HepG2 (cell line): ENCODE results near the gene CNNM4. TPM values are rescaled to one million over a fixed set of nuclear protein-coding genes. Genes with fewer than 3 reads are reported as not detected.

Experiments
- AKAP8 ChIP-seq: sonication (generic); formaldehyde crosslinking; IDR thresholded peaks from 2 replicates; pipeline ENCODE4 v1.5.1; 2020; ENCODE audit warnings: mild to moderate bottlenecking, missing genetic modification reagents
- FOXK2 ChIP-seq: fragments of 450-650 bp; IDR thresholded peaks from 2 replicates; pipeline ENCODE4 v1.6.1; 2016
- KMT2A ChIP-seq: sonication (generic); formaldehyde crosslinking; IDR thresholded peaks from 2 replicates; pipeline ENCODE4 v1.4.0; 2020; ENCODE audit warnings: missing genetic modification reagents
- RARG ChIP-seq: sonication (generic); formaldehyde crosslinking; IDR thresholded peaks from 2 replicates; pipeline ENCODE4 v1.4.0; 2020; ENCODE audit warnings: low read depth, mild to moderate bottlenecking, missing genetic modification reagents
- RORA ChIP-seq: sonication (generic); formaldehyde crosslinking; IDR thresholded peaks from 2 replicates; pipeline ENCODE4 v1.5.0; 2020; ENCODE audit warnings: mild to moderate bottlenecking, missing genetic modification reagents, moderate library complexity
- STAG1 ChIP-seq: sonication (generic); formaldehyde crosslinking; IDR thresholded peaks from 2 replicates; pipeline ENCODE4 v1.4.0; 2020; ENCODE audit warnings: missing genetic modification reagents
- ZNF20 ChIP-seq: sonication (generic); formaldehyde crosslinking; IDR thresholded peaks from 2 replicates; pipeline ENCODE4 v1.4.0; 2020; ENCODE audit warnings: mild to moderate bottlenecking, moderate library complexity, missing genetic modification reagents
- ZNF235 ChIP-seq: sonication (generic); formaldehyde crosslinking; IDR thresholded peaks from 2 replicates; pipeline ENCODE4 v1.8.1; 2023; ENCODE audit warnings: mild to moderate bottlenecking, missing genetic modification reagents, borderline replicate concordance
- ZNF350 ChIP-seq: sonication (generic); formaldehyde crosslinking; IDR thresholded peaks from 2 replicates; pipeline ENCODE4 v1.4.0; 2020; ENCODE audit warnings: mild to moderate bottlenecking, low read depth, missing genetic modification reagents, borderline replicate concordance
- ZNF615 ChIP-seq: sonication (generic); formaldehyde crosslinking; IDR thresholded peaks from 2 replicates; pipeline ENCODE4 v1.5.0; 2020; ENCODE audit warnings: mild to moderate bottlenecking, missing genetic modification reagents, borderline replicate concordance
- polyA plus RNA-seq, 8 experiments: library from polyadenylated mRNA; depleted of rRNA in 3 of 8; stranded (reverse) in 7 of 8; unstranded in 1 of 8; fragments of >200 nt; fragmentation: Illumina TruSeq in 4 of 8; extraction: Trizol in 4 of 8; gene quantifications; 2 replicates each; pipeline versions ENCODE4 v1.2.1 to v1.2.3, GENCODE V29; 2011 to 2016; ENCODE audit warnings: low read depth in 4 of 8, missing spikeins in 1 of 8, mixed read lengths in 1 of 8; ENCODE audit not compliant: insufficient read depth in 1 of 8
- total RNA-seq, 5 experiments: library from RNA; depleted of rRNA; stranded (reverse); fragments of >200 nt; fragmentation: Illumina TruSeq; extraction: Trizol; gene quantifications; 2 replicates each; pipeline ENCODE4 v1.2.3, GENCODE V29; 2016; ENCODE audit warnings: low read depth in 1 of 5
- TF ChIP-seq, protein P1 (sequence below): sonication (generic); formaldehyde crosslinking; IDR thresholded peaks from 2 replicates; pipeline ENCODE4 v1.4.0; 2020; ENCODE audit warnings: missing genetic modification reagents
- TF ChIP-seq, protein P2 (sequence below): sonication (generic); formaldehyde crosslinking; IDR thresholded peaks from 2 replicates; pipeline ENCODE4 v1.5.0; 2020; ENCODE audit warnings: missing genetic modification reagents
- TF ChIP-seq, protein P3 (sequence below): sonication (generic); formaldehyde crosslinking; IDR thresholded peaks from 2 replicates; pipeline ENCODE4 v1.4.0; 2020; ENCODE audit warnings: mild to moderate bottlenecking, missing genetic modification reagents
- TF ChIP-seq, protein P4 (sequence below): sonication (generic); formaldehyde crosslinking; IDR thresholded peaks from 2 replicates; pipeline ENCODE4 v1.4.0; 2020; ENCODE audit warnings: missing genetic modification reagents; ENCODE audit errors: not compliant biosample characterization
- TF ChIP-seq, protein P5 (sequence below): sonication (generic); formaldehyde crosslinking; IDR thresholded peaks from 2 replicates; pipeline ENCODE4 v1.5.0; 2020; ENCODE audit warnings: mild to moderate bottlenecking, missing genetic modification reagents

The CNNM4 gene
- total and polyA plus RNA-seq, 2 of the 13 experiments (the other 11 are each of a cell fraction or from before 2014, with no cell fraction given), result 5.9 to 8.4 TPM

DNA sequence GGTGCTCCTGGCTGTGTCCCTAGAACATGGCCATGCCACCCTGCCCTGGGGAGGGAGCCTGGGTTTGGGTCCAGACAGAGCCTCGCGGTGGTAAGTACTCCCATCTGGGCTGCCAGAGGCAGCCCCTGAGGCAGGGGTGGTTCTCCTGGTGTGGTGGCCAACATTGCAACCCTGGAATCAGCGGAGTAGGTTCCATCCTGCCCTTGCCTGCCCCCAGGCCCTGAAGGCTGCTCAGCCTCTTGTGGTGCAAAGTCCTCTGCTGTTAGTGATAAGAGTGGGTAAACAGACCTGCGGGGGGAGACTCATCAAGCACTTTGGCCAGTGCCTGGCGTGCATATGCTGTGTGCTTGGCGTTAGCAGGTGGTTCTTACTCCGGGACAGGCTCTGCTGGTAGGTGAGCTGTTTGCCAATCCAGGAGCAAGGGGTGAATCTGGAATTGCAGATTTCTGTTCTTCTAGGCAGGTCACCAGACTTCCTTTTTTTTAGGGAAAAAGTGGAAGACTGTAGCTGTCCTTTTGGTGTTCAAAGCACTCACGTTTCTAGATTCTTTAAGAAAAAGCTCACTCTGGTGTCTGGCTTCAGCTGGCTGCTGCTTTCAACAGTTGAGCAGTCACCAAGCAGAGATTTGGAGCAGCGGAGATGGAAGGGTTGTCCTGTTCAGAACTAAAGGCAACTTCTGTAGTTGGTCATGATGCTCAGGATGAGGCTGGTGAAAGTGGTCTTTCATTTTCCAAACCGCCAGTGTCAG lies 58.6 kb downstream of the CNNM4 start (continued):
- TF ChIP-seq, protein P1, sequence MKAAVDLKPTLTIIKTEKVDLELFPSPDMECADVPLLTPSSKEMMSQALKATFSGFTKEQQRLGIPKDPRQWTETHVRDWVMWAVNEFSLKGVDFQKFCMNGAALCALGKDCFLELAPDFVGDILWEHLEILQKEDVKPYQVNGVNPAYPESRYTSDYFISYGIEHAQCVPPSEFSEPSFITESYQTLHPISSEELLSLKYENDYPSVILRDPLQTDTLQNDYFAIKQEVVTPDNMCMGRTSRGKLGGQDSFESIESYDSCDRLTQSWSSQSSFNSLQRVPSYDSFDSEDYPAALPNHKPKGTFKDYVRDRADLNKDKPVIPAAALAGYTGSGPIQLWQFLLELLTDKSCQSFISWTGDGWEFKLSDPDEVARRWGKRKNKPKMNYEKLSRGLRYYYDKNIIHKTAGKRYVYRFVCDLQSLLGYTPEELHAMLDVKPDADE (CRISPR knock-in tag), result no peak
- no peak; the same call in 1 of the 2 replicates for TF ChIP-seq ZNF615 (CRISPR knock-in tag)
- TF ChIP-seq ZNF350 (CRISPR knock-in tag), result peak; percentile 96
- TF ChIP-seq KMT2A (CRISPR knock-in tag), result peak; percentile 94
- TF ChIP-seq, protein P2, sequence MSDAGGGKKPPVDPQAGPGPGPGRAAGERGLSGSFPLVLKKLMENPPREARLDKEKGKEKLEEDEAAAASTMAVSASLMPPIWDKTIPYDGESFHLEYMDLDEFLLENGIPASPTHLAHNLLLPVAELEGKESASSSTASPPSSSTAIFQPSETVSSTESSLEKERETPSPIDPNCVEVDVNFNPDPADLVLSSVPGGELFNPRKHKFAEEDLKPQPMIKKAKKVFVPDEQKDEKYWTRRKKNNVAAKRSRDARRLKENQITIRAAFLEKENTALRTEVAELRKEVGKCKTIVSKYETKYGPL (CRISPR knock-in tag), result no peak
- no peak for TF ChIP-seq RARG (CRISPR knock-in tag)
- TF ChIP-seq, protein P3, sequence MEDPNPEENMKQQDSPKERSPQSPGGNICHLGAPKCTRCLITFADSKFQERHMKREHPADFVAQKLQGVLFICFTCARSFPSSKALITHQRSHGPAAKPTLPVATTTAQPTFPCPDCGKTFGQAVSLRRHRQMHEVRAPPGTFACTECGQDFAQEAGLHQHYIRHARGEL (CRISPR knock-in tag), result no peak
- TF ChIP-seq AKAP8 (CRISPR knock-in tag), result peak; percentile 89
- TF ChIP-seq, protein P4, sequence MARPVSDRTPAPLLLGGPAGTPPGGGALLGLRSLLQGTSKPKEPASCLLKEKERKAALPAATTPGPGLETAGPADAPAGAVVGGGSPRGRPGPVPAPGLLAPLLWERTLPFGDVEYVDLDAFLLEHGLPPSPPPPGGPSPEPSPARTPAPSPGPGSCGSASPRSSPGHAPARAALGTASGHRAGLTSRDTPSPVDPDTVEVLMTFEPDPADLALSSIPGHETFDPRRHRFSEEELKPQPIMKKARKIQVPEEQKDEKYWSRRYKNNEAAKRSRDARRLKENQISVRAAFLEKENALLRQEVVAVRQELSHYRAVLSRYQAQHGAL, result no peak
- TF ChIP-seq ZNF235, result no peak
- TF ChIP-seq, protein P5, sequence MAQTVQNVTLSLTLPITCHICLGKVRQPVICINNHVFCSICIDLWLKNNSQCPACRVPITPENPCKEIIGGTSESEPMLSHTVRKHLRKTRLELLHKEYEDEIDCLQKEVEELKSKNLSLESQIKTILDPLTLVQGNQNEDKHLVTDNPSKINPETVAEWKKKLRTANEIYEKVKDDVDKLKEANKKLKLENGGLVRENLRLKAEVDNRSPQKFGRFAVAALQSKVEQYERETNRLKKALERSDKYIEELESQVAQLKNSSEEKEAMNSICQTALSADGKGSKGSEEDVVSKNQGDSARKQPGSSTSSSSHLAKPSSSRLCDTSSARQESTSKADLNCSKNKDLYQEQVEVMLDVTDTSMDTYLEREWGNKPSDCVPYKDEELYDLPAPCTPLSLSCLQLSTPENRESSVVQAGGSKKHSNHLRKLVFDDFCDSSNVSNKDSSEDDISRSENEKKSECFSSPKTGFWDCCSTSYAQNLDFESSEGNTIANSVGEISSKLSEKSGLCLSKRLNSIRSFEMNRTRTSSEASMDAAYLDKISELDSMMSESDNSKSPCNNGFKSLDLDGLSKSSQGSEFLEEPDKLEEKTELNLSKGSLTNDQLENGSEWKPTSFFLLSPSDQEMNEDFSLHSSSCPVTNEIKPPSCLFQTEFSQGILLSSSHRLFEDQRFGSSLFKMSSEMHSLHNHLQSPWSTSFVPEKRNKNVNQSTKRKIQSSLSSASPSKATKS (CRISPR knock-in tag), result peak; percentile 92; the same call in 1 of the 2 replicates
- peak; percentile 39 for TF ChIP-seq STAG1
- TF ChIP-seq FOXK2, result peak; percentile 47; the same call in 1 of the 2 replicates
- no peak for TF ChIP-seq ZNF20
- TF ChIP-seq RORA (CRISPR knock-in tag), result no peak
